ENCODE measurements around the gene ZBP1. TPM values are rescaled to one million over a fixed set of nuclear protein-coding genes. Genes with fewer than 3 reads are reported as not detected.

ZBP1 gene
- total RNA-seq, 2 experiments from 2014 or later: 39.0 to 40.1 TPM

- DNase-seq (no peak), ATAC-seq (ENCODE audit: poor library complexity) (no peak)
- H3K36me3 ChIP-seq (ENCODE audit: insufficient read depth, low read length): no peaks in the 10 kb centered on the region
- no peak overlapping the region for H3K4me3 ChIP-seq (ENCODE audit: low read length)
- ChIA-PET POLR2A (no interaction called here), CTCF (no interaction called here)
- Mint-ChIP-seq H3K27me3 (peaks cover 49% of the 10 kb centered on the region), H3K4me1 (ENCODE audit: low read depth) (no peaks in the 10 kb centered on the region), H3K36me3 (ENCODE audit: low read depth) (no peaks in the 10 kb centered on the region), H3K9me3 (no peaks in the 10 kb centered on the region), H3K4me3 (no peak overlapping the region), H3K27ac (no peak overlapping the region)
- no peak for TF ChIP-seq CTCF (IDR thresholded peaks at IDR 0.05)
- intact Hi-C loops (cut with DNase I, micrococcal nuclease): no loop called here
- no peaks in the 10 kb centered on the region for H3K4me1 ChIP-seq (ENCODE audit: insufficient read depth, low read length)
- no peak overlapping the region for H3K27ac ChIP-seq (ENCODE audit: low read depth in 1 of 2, low read length in 2 of 2)
- H3K27me3 ChIP-seq (ENCODE audit: control insufficient read depth in 1 of 2, insufficient read depth in 2 of 2, low read length in 2 of 2): peaks cover 12 to 27% of the 10 kb centered on the region in 2 experiments
- H3K9me3 ChIP-seq (ENCODE audit: control insufficient read depth in 1 of 2, insufficient read depth in 1 of 2, low read length in 2 of 2): no peaks in the 10 kb centered on the region
These were observed 46.3 kb downstream of the ZBP1 start for GRCh38 chr20:57573894-57574293.

GRCh38 chr20:57573242-57573641 lies 47.0 kb downstream of the ZBP1 start:
- CTCF ChIA-PET: no interaction called here
- ATAC-seq (ENCODE audit: poor library complexity) (no peak), DNase-seq (no peak)
- no peak for TF ChIP-seq CTCF (IDR thresholded peaks at IDR 0.05)
- H3K27ac Mint-ChIP-seq: no peak overlapping the region
- no peaks in the 10 kb centered on the region for H3K36me3 Mint-ChIP-seq (ENCODE audit: low read depth)
- no peak overlapping the region for H3K27ac ChIP-seq (ENCODE audit: low read depth in 1 of 2, low read length in 2 of 2)
- POLR2A ChIA-PET: no interaction called here
- no peaks in the 10 kb centered on the region for H3K4me1 ChIP-seq (ENCODE audit: insufficient read depth, low read length)
- peaks cover 12 to 26% of the 10 kb centered on the region in 2 experiments for H3K27me3 ChIP-seq (ENCODE audit: control insufficient read depth in 1 of 2, insufficient read depth in 2 of 2, low read length in 2 of 2)
- intact Hi-C loops (cut with DNase I, micrococcal nuclease): no loop called here
- H3K36me3 ChIP-seq (ENCODE audit: insufficient read depth, low read length): no peaks in the 10 kb centered on the region
- no peaks in the 10 kb centered on the region for H3K9me3 Mint-ChIP-seq
- H3K4me1 Mint-ChIP-seq (ENCODE audit: low read depth): no peaks in the 10 kb centered on the region
- H3K4me3 Mint-ChIP-seq: no peak overlapping the region
- H3K4me3 ChIP-seq (ENCODE audit: low read length): no peak overlapping the region
- no peaks in the 10 kb centered on the region for H3K9me3 ChIP-seq (ENCODE audit: control insufficient read depth in 1 of 2, insufficient read depth in 1 of 2, low read length in 2 of 2)
- H3K27me3 Mint-ChIP-seq: peaks cover 46% of the 10 kb centered on the region

GRCh38 chr20:57571782-57572416 lies 48.3 kb downstream of the ZBP1 start:
- H3K9me3 Mint-ChIP-seq: no peaks in the 10 kb centered on the region
- H3K27me3 Mint-ChIP-seq: peaks cover 54% of the 10 kb centered on the region
- Histone ChIP-seq H3K9me3 (ENCODE audit: control insufficient read depth in 1 of 2, insufficient read depth in 1 of 2, low read length in 2 of 2) (no peaks in the 10 kb centered on the region), H3K4me3 (ENCODE audit: low read length) (no peak overlapping the region), H3K27ac (ENCODE audit: low read depth in 1 of 2, low read length in 2 of 2) (no peak overlapping the region), H3K27me3 (ENCODE audit: control insufficient read depth in 1 of 2, insufficient read depth in 2 of 2, low read length in 2 of 2) (peaks cover 11 to 24% of the 10 kb centered on the region in 2 experiments), H3K36me3 (ENCODE audit: insufficient read depth, low read length) (no peaks in the 10 kb centered on the region), H3K4me1 (ENCODE audit: insufficient read depth, low read length) (no peaks in the 10 kb centered on the region)
- DNase-seq: no peak
- POLR2A ChIA-PET: no interaction called here
- H3K36me3 Mint-ChIP-seq (ENCODE audit: low read depth): no peaks in the 10 kb centered on the region
- no peak overlapping the region for H3K4me3 Mint-ChIP-seq
- no peak for ATAC-seq (ENCODE audit: poor library complexity)
- H3K27ac Mint-ChIP-seq: no peak overlapping the region
- no peaks in the 10 kb centered on the region for H3K4me1 Mint-ChIP-seq (ENCODE audit: low read depth)
- TF ChIP-seq CTCF (IDR thresholded peaks at IDR 0.05): no peak
- CTCF ChIA-PET: interaction anchor here (1.0 kb wide), 1 partner anchor 608 kb away, joined by 3 read pairs; no protein-coding TSS in a partner anchor
- intact Hi-C loops (cut with DNase I, micrococcal nuclease): no loop called here

All from CD4-positive, alpha-beta T cell (primary cell).